OCI-LY1 (cell line): ENCODE data around the gene APOF.

ENCODE experiments used
- H2AFZ ChIP-seq: fragments of 200-600 bp; sonication (generic), shearing (Covaris generic); 2 replicates; pipeline ENCODE4 v1.6.0; 2014; ENCODE audit warnings: antibody characterized with exemption, mild to moderate bottlenecking, low read length
- H3F3A ChIP-seq: fragments of 200-600 bp; sonication (generic), shearing (Covaris generic); 2 replicates; pipeline ENCODE4 v1.6.0; 2014; ENCODE audit warnings: mild to moderate bottlenecking, antibody characterized with exemption, low read length, moderate library complexity; ENCODE audit not compliant: insufficient read depth
- H3K27ac ChIP-seq: fragments of 200-600 bp; sonication (generic); 2 replicates; pipeline ENCODE4 v1.5.1; 2014; ENCODE audit warnings: low read length, mixed run types, mild to moderate bottlenecking, low read depth; ENCODE audit not compliant: poor library complexity, severe bottlenecking
- H3K27me3 ChIP-seq: fragments of 200-600 bp; sonication (generic); 2 replicates; pipeline ENCODE4 v1.6.0; 2014; ENCODE audit warnings: antibody characterized with exemption, mild to moderate bottlenecking, low read length, moderate library complexity; ENCODE audit not compliant: insufficient read depth
- H3K36me3 ChIP-seq: fragments of 200-600 bp; sonication (generic); 2 replicates; pipeline ENCODE4 v1.6.1; 2014; ENCODE audit warnings: mild to moderate bottlenecking, antibody characterized with exemption, low read length, moderate library complexity, mixed read lengths; ENCODE audit not compliant: insufficient read depth
- H3K4me1 ChIP-seq: fragments of 200-600 bp; sonication (generic); 2 replicates; pipeline ENCODE4 v1.5.1; 2014; ENCODE audit warnings: mild to moderate bottlenecking, low read length, moderate library complexity; ENCODE audit not compliant: insufficient read depth, severe bottlenecking
- H3K4me2 ChIP-seq: fragments of 200-600 bp; sonication (generic), shearing (Covaris generic); 2 replicates; pipeline ENCODE4 v1.6.1; 2014; ENCODE audit warnings: low read length
- H3K4me3 ChIP-seq: fragments of 200-600 bp; sonication (generic); 2 replicates; pipeline ENCODE4 v1.5.1; 2014; ENCODE audit warnings: low read length, low read depth, mild to moderate bottlenecking, mixed read lengths; ENCODE audit not compliant: poor library complexity, severe bottlenecking
- H3K79me2 ChIP-seq: fragments of 200-600 bp; shearing (Covaris generic); 2 replicates; pipeline ENCODE4 v1.6.1; 2016; ENCODE audit warnings: mixed run types, low read length, mixed read lengths; ENCODE audit not compliant: insufficient read depth
- H3K9ac ChIP-seq: fragments of 200-600 bp; sonication (generic), shearing (Covaris generic); 2 replicates; pipeline ENCODE4 v1.6.1; 2014; ENCODE audit warnings: mild to moderate bottlenecking, low read length, mixed read lengths
- H3K9me2 ChIP-seq: fragments of 200-600 bp; sonication (generic), shearing (Covaris generic); 2 replicates; pipeline ENCODE4 v1.6.1; 2014; ENCODE audit warnings: low read depth, mild to moderate bottlenecking, low read length, mixed read lengths
- H3K9me3 ChIP-seq: fragments of 200-600 bp; shearing (Covaris generic); 2 replicates; pipeline ENCODE4 v1.6.1; 2014; ENCODE audit warnings: low read length, mixed read lengths
- H4K20me1 ChIP-seq: fragments of 200-600 bp; sonication (generic), shearing (Covaris generic); 2 replicates; pipeline ENCODE4 v1.6.0; 2016; ENCODE audit warnings: mild to moderate bottlenecking, low read length; ENCODE audit not compliant: insufficient read depth
- CTCF ChIP-seq: fragments of 200-600 bp; sonication (generic), shearing (Covaris generic); IDR thresholded peaks from 2 replicates; pipeline ENCODE4 v1.5.1; 2017; ENCODE audit warnings: mild to moderate bottlenecking, antibody characterized with exemption, low read length, moderate library complexity, mixed read lengths
- EZH2 ChIP-seq: fragments of 200-600 bp; sonication (generic), shearing (Covaris generic); IDR thresholded peaks from 2 replicates; pipeline ENCODE4 v1.8.0; 2017; ENCODE audit warnings: borderline replicate concordance, mixed run types, mild to moderate bottlenecking, antibody characterized with exemption, low read length, moderate library complexity, mixed read lengths

The APOF gene

GRCh38 chr12:56382611-56383010 is 20.0 kb upstream of the APOF start:
- H3K4me3 ChIP-seq: no peak overlapping the region
- H3F3A ChIP-seq: no peaks in the 10 kb centered on the region
- no peak overlapping the region for H3K9ac ChIP-seq
- H2AFZ ChIP-seq: no peak overlapping the region
- H3K27me3 ChIP-seq: no peaks in the 10 kb centered on the region
- TF ChIP-seq CTCF (no peak), EZH2 (no peak)
- no peak overlapping the region for H3K27ac ChIP-seq
- H3K9me2 ChIP-seq: no peaks in the 10 kb centered on the region
- H3K4me1 ChIP-seq: peaks cover 3% of the 10 kb centered on the region
- H4K20me1 ChIP-seq: no peaks in the 10 kb centered on the region
- no peaks in the 10 kb centered on the region for H3K9me3 ChIP-seq
- H3K79me2 ChIP-seq: no peaks in the 10 kb centered on the region
- H3K4me2 ChIP-seq: no peak overlapping the region
- peaks cover 4% of the 10 kb centered on the region; the same call in 1 of the 2 replicates for H3K36me3 ChIP-seq

GRCh38 chr12:56377989-56378316 is 15.3 kb upstream of the APOF start:
- 0 out of 2 replicates have a peak, but pooled peaks cover 3% of the 10 kb centered on the region for H3K9me3 ChIP-seq
- H3K9me2 ChIP-seq: no peaks in the 10 kb centered on the region
- H3K27ac ChIP-seq: peak overlapping the region; percentile 97
- no peaks in the 10 kb centered on the region for H3K27me3 ChIP-seq
- peaks cover 4% of the 10 kb centered on the region; the same call in 1 of the 2 replicates for H3K36me3 ChIP-seq
- no peak overlapping the region for H3K4me2 ChIP-seq
- peaks cover 40% of the 10 kb centered on the region for H3K4me1 ChIP-seq
- no peak overlapping the region for H3K9ac ChIP-seq
- H3F3A ChIP-seq: no peaks in the 10 kb centered on the region
- no peak overlapping the region for H3K4me3 ChIP-seq
- TF ChIP-seq EZH2 (no peak), CTCF (no peak)
- no peaks in the 10 kb centered on the region for H3K79me2 ChIP-seq
- H2AFZ ChIP-seq: peak overlapping the region; percentile 84; the same call in 1 of the 2 replicates
- H4K20me1 ChIP-seq: no peaks in the 10 kb centered on the region

GRCh38 chr12:56377310-56377988 is 14.8 kb upstream of the APOF start:
- Histone ChIP-seq H3K27ac (peak overlapping the region; percentile 97), H3K4me3 (no peak overlapping the region), H4K20me1 (no peaks in the 10 kb centered on the region), H2AFZ (peak overlapping the region; percentile 84; the same call in 1 of the 2 replicates), H3K9me3 (0 out of 2 replicates have a peak, but pooled peaks cover 3% of the 10 kb centered on the region), H3K79me2 (no peaks in the 10 kb centered on the region), H3K4me1 (peaks cover 40% of the 10 kb centered on the region), H3K27me3 (no peaks in the 10 kb centered on the region), H3K36me3 (peaks cover 4% of the 10 kb centered on the region; the same call in 1 of the 2 replicates), H3F3A (no peaks in the 10 kb centered on the region), H3K9me2 (no peaks in the 10 kb centered on the region), H3K4me2 (no peak overlapping the region), H3K9ac (no peak overlapping the region)
- no peak for TF ChIP-seq CTCF
- TF ChIP-seq EZH2: no peak
